CD4-positive, alpha-beta T cell treated with Interleukin-10 for 1 hour (primary cell): ENCODE measurements around the gene YBX2.

Experiments
- DNase-seq: peaks from one replicate; pipeline ENCODE4 v3.0.0-alpha.2; 2020

Gene YBX2

GRCh38 chr17:7295230-7296180 is 1.1 kb upstream of the YBX2 start:
- DNase-seq: no peak

- no peak for DNase-seq
Observed at GRCh38 chr17:7293816-7294613, 424 bp downstream of the YBX2 start.

GRCh38 chr17:7293159-7293558 is 1.3 kb downstream of the YBX2 start:
- DNase-seq: no peak

GRCh38 chr17:7292729-7293128 is 1.7 kb downstream of the YBX2 start:
- no peak for DNase-seq

GRCh38 chr17:7292194-7292593 is 2.2 kb downstream of the YBX2 start:
- DNase-seq: no peak

GRCh38 chr17:7290685-7291084 is 3.8 kb downstream of the YBX2 start:
- no peak for DNase-seq

- DNase-seq: no peak
Observed at GRCh38 chr17:7290166-7290565, 4.3 kb downstream of the YBX2 start.

GRCh38 chr17:7289256-7290032 is 5.0 kb downstream of the YBX2 start:
- DNase-seq: no peak

- no peak for DNase-seq
Observed at GRCh38 chr17:7285679-7286078, 8.8 kb downstream of the YBX2 start.

- no peak for DNase-seq
Observed at GRCh38 chr17:7284911-7285310, 9.5 kb downstream of the YBX2 start.

- DNase-seq: no peak
Observed at GRCh38 chr17:7283471-7284216, 10.8 kb downstream of the YBX2 start.

GRCh38 chr17:7282752-7283321 is 11.6 kb downstream of the YBX2 start:
- DNase-seq: no peak

GRCh38 chr17:7281953-7282751 is 12.3 kb downstream of the YBX2 start:
- DNase-seq: no peak

GRCh38 chr17:7281074-7281952 is 13.1 kb downstream of the YBX2 start, which contains the start of gene SLC2A4:
TSS of gene SLC2A4 (plus strand) at chr17:7281718. CDS start at chr17:7281935, 217 bp downstream.
- peak; percentile 90 for DNase-seq

GRCh38 chr17:7280519-7281073 is 13.8 kb downstream of the YBX2 start:
- DNase-seq: peak; percentile 89

GRCh38 chr17:7279448-7279847 is 15.0 kb downstream of the YBX2 start:
- no peak for DNase-seq

GRCh38 chr17:7266784-7267183 is 27.7 kb downstream of the YBX2 start:
- DNase-seq: no peak

- no peak for DNase-seq
Observed at GRCh38 chr17:7263801-7264078, 30.7 kb downstream of the YBX2 start.

GRCh38 chr17:7262935-7263800 is 31.3 kb downstream of the YBX2 start:
- peak; percentile 25 for DNase-seq
